GM10847 (cell line): ENCODE results near the gene TRIM56.

Experiments
- POLR2A ChIP-seq: IDR thresholded peaks from 2 replicates; pipeline ENCODE4 v1.6.1; 2011; ENCODE audit not compliant: insufficient read length; ENCODE audit errors: extremely low read depth

Gene TRIM56

GRCh38 chr7:101126651-101127459 lies 41.6 kb downstream of the TRIM56 start, which contains the start of gene SERPINE1:
Gene SERPINE1 (plus strand): TSS chr7:101127104. CDS start chr7:101128394, 1,290 bp downstream.
- TF ChIP-seq POLR2A = no peak

- TF ChIP-seq POLR2A = no peak
These were observed 42.3 kb downstream of the TRIM56 start for GRCh38 chr7:101127460-101128039.

- TF ChIP-seq POLR2A = no peak
These were observed 43.0 kb downstream of the TRIM56 start for GRCh38 chr7:101128040-101128834.

- no peak for TF ChIP-seq POLR2A
These were observed 44.4 kb downstream of the TRIM56 start for GRCh38 chr7:101129603-101130117.

- no peak for TF ChIP-seq POLR2A
These were observed 48.5 kb downstream of the TRIM56 start for GRCh38 chr7:101133621-101134398.

GRCh38 chr7:101134399-101134980 lies 49.2 kb downstream of the TRIM56 start:
- TF ChIP-seq POLR2A = no peak

GRCh38 chr7:101137651-101138212 lies 52.5 kb downstream of the TRIM56 start:
- TF ChIP-seq POLR2A = no peak

- no peak for TF ChIP-seq POLR2A
These were observed 53.1 kb downstream of the TRIM56 start for GRCh38 chr7:101138213-101138870.

- TF ChIP-seq POLR2A = no peak
These were observed 55.0 kb downstream of the TRIM56 start for GRCh38 chr7:101140339-101140699.

GRCh38 chr7:101140746-101141382 lies 55.6 kb downstream of the TRIM56 start:
- TF ChIP-seq POLR2A = no peak
